ENCODE measurements around the gene RET. TPM values are rescaled to one million over a fixed set of nuclear protein-coding genes. Genes with fewer than 3 reads are reported as not detected.

RET gene
- total RNA-seq, 2 donors from 2014 or later = 0.14 TPM; not detected in 1

DNA sequence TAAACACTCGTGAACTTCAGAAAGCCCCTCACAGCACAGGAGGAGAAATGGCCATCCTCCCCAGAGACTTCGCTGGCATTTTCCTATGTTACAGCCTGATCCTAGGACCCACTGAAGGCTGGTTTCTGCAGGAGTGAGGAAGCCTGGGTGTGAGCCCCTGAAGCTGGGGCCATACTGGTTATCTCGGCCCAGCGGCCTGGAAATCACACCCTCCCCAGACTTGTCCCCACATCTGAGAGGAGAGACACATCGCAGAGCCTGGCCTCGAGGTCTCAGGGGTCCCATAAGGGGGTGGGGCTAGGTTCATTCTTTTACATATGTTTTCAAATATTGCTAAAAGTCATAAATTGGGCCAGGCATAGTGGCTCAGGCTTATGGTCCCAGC lies 17.5 kb upstream of the RET start:
- H3K27ac ChIP-seq = no peak overlapping the region
- no peaks in the 10 kb centered on the region for H3K9me3 ChIP-seq
- no peaks in the 10 kb centered on the region for H3K27me3 ChIP-seq (replicated peaks; ENCODE audit: insufficient read depth)
- H3K4me1 ChIP-seq (ENCODE audit: control insufficient read depth in 1 of 2, low read depth in 2 of 2) = no peaks in the 10 kb centered on the region
- ATAC-seq (ENCODE audit: insufficient number of reproducible peaks, low FRiP score, low read depth) (no peak), DNase-seq (ENCODE audit: low spot score) (no peak)
- no peak for TF ChIP-seq CTCF (IDR thresholded peaks at IDR 0.05)
- H3K36me3 ChIP-seq = no peaks in the 10 kb centered on the region
- H3K4me3 ChIP-seq = no peak overlapping the region

GRCh38 chr10:43059828-43060227 lies 17.0 kb upstream of the RET start:
- Histone ChIP-seq H3K36me3 (no peaks in the 10 kb centered on the region), H3K4me3 (no peak overlapping the region), H3K27me3 (replicated peaks; ENCODE audit: insufficient read depth) (no peaks in the 10 kb centered on the region), H3K9me3 (no peaks in the 10 kb centered on the region), H3K27ac (no peak overlapping the region), H3K4me1 (ENCODE audit: control insufficient read depth in 1 of 2, low read depth in 2 of 2) (no peaks in the 10 kb centered on the region)
- no peak for TF ChIP-seq CTCF (IDR thresholded peaks at IDR 0.05)
- ATAC-seq (ENCODE audit: insufficient number of reproducible peaks, low FRiP score, low read depth) (no peak), DNase-seq (ENCODE audit: low spot score) (no peak)

- DNase-seq (ENCODE audit: low spot score) = no peak
- no peaks in the 10 kb centered on the region for H3K9me3 ChIP-seq
- no peaks in the 10 kb centered on the region for H3K27me3 ChIP-seq (replicated peaks; ENCODE audit: insufficient read depth)
- no peaks in the 10 kb centered on the region for H3K36me3 ChIP-seq
- ATAC-seq (ENCODE audit: insufficient number of reproducible peaks, low FRiP score, low read depth) = no peak
- H3K4me3 ChIP-seq = no peak overlapping the region
- H3K4me1 ChIP-seq (ENCODE audit: control insufficient read depth in 1 of 2, low read depth in 2 of 2) = no peaks in the 10 kb centered on the region
- TF ChIP-seq CTCF (IDR thresholded peaks at IDR 0.05) = no peak
- no peak overlapping the region for H3K27ac ChIP-seq
These were observed 16.6 kb upstream of the RET start for GRCh38 chr10:43060291-43060690.

GRCh38 chr10:43061331-43061730 lies 15.5 kb upstream of the RET start:
- no peak overlapping the region for H3K4me3 ChIP-seq
- no peaks in the 10 kb centered on the region for H3K9me3 ChIP-seq
- no peak overlapping the region for H3K27ac ChIP-seq
- no peaks in the 10 kb centered on the region for H3K4me1 ChIP-seq (ENCODE audit: control insufficient read depth in 1 of 2, low read depth in 2 of 2)
- DNase-seq (ENCODE audit: low spot score) = no peak
- no peak for TF ChIP-seq CTCF (IDR thresholded peaks at IDR 0.05)
- no peaks in the 10 kb centered on the region for H3K27me3 ChIP-seq (replicated peaks; ENCODE audit: insufficient read depth)
- H3K36me3 ChIP-seq = no peaks in the 10 kb centered on the region
- no peak for ATAC-seq (ENCODE audit: insufficient number of reproducible peaks, low FRiP score, low read depth)

DNA sequence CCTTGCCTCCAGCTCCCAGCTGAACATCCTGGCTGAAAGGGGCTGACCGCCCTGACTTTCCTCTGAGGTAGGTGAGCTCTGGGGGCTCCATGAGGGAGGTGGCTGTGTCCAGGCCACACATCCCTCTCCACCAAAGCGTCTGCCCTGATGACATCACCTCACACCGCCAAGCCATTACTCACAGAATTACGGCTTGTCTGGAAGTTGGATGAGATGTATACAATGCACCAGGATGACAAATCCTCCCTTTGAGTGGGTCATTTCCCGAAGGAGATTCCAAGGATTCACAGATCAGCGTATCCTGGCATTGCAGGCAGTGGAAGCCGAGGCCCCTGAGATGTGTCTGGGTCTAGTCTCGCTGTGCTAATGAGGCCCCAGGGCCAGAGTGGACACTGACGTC lies 15.1 kb upstream of the RET start:
- DNase-seq (ENCODE audit: low spot score) = no peak
- Histone ChIP-seq H3K27ac (no peak overlapping the region), H3K27me3 (replicated peaks; ENCODE audit: insufficient read depth) (no peaks in the 10 kb centered on the region), H3K9me3 (no peaks in the 10 kb centered on the region), H3K4me1 (ENCODE audit: control insufficient read depth in 1 of 2, low read depth in 2 of 2) (no peaks in the 10 kb centered on the region), H3K36me3 (no peaks in the 10 kb centered on the region), H3K4me3 (no peak overlapping the region)
- no peak for ATAC-seq (ENCODE audit: insufficient number of reproducible peaks, low FRiP score, low read depth)
- no peak for TF ChIP-seq CTCF (IDR thresholded peaks at IDR 0.05)

Measured in thoracic aorta (tissue), 2 donors.